Activated T-cell treated with anti-CD3 and anti-CD28 coated beads, Interleukin-2, amount 50 U/mL, for 4 hours (primary cell): ENCODE data around the gene TCN2. TPM values are rescaled to one million over a fixed set of nuclear protein-coding genes. Genes with fewer than 3 reads are reported as not detected.

Experiments used
- total RNA-seq, 3 donors: library from RNA; stranded (reverse); gene quantifications; one replicate each; pipeline ENCODE4 v1.2.1, GENCODE V29; 2021

Gene TCN2
- total RNA-seq, 3 donors from 2014 or later = 0.26 to 0.46 TPM; not detected in 1

Other genes starting within 250 kb of the TCN2 start
- gene RNF215, start 219.8 kb upstream of the TCN2 start, total RNA-seq = 1 to 10 TPM; 3.9 to 5.1 (median 4.4) TPM
- gene SEC14L2, start 210.2 kb upstream of the TCN2 start, total RNA-seq = 10 to 100 TPM; 10.4 to 13.2 (median 12.5) TPM
- gene MTFP1, start 181.4 kb upstream of the TCN2 start, total RNA-seq = 100 to 1,000 TPM in 1 of 3 donors, 10 to 100 TPM in 2; 97.0 to 113 (median 99.9) TPM
- not detected for gene SEC14L3, start 135.2 kb upstream of the TCN2 start, total RNA-seq
- gene SEC14L4, start 101.5 kb upstream of the TCN2 start, total RNA-seq = under 1 TPM in 1 of 3 donors, not detected in 2; 0.16 TPM
- gene SEC14L6, start 60.4 kb upstream of the TCN2 start, total RNA-seq = not detected
- under 1 TPM in 2 of 3 donors, not detected in 1; 0.16 to 0.38 TPM for gene GAL3ST1, start 32.5 kb upstream of the TCN2 start, total RNA-seq
- gene PES1, start 15.3 kb upstream of the TCN2 start, total RNA-seq = 100 to 1,000 TPM; 312 to 373 (median 336) TPM
- gene SLC35E4, start 28.6 kb downstream of the TCN2 start, total RNA-seq = 10 to 100 TPM in 1 of 3 donors, 1 to 10 TPM in 2; 7.3 to 10.9 (median 8.9) TPM
- gene DUSP18, start 60.7 kb downstream of the TCN2 start, total RNA-seq = 1 to 10 TPM; 7.0 to 8.9 (median 7.8) TPM
- gene OSBP2, start 87.7 kb downstream of the TCN2 start, total RNA-seq = 1 to 10 TPM; 1.2 to 1.3 (median 1.3) TPM